Measurements from ENCODE around the gene BCL2L11. TPM values are rescaled to one million over a fixed set of nuclear protein-coding genes. Genes with fewer than 3 reads are reported as not detected.

Gene BCL2L11
- total and polyA plus RNA-seq, 2 experiments from 2014 or later, result 10.6 to 22.5 TPM

DNA sequence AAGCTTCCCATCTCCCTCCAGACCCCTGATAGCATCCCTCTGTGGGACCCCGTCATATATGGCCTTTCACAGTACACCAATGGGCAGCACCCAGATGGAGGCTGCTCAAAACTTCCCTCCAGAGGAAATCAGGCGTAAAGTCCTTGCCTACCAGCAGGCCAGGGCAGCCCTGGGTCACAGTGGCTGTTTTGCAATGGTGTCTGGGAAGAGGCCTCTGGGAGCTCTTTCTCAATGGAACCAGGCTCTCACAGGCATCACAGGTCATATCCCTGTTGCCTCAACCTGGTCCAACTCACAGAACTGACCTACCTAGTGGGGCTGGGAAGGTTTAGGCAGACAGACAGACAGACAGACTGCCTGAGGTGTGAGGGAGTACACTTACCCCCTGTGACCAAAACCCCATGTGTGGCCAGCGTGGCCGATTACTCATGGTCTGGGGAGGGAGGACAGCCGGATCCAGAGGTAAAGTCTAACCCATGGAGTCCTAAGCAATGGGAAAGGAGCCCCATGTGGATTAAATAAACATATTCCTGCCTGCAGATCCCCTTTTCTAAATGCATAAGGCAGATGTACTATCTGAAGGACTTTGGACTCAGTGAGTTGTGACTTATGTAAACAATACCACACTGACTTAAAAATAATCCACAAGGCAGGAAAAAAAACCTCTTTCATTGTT is 58.2 kb downstream of the BCL2L11 start:
- Mint-ChIP-seq H3K27me3 (ENCODE audit: insufficient read depth, low read depth, poor library complexity) (peaks cover 5% of the 10 kb centered on the region), H3K4me1 (peaks cover 8% of the 10 kb centered on the region), H3K4me3 (no peak overlapping the region), H3K36me3 (ENCODE audit: low read depth) (no peaks in the 10 kb centered on the region), H3K27ac (no peak overlapping the region), H3K9me3 (no peaks in the 10 kb centered on the region)
- Histone ChIP-seq H3K27ac (ENCODE audit: low read depth) (no peak overlapping the region), H3K27me3 (ENCODE audit: insufficient read depth) (no peaks in the 10 kb centered on the region), H3K4me1 (ENCODE audit: insufficient read depth) (0 out of 2 replicates have a peak, but pooled peaks cover 4% of the 10 kb centered on the region), H3K36me3 (ENCODE audit: insufficient read depth) (no peaks in the 10 kb centered on the region), H2AFZ (no peak overlapping the region), H3K9me2 (ENCODE audit: insufficient read depth) (peaks cover 7% of the 10 kb centered on the region; the same call in 1 of the 2 replicates), H3K4me2 (no peak overlapping the region), H4K20me1 (replicated peaks; ENCODE audit: insufficient read depth) (no peaks in the 10 kb centered on the region), H3K4me3 (no peak overlapping the region), H3F3A (replicated peaks; ENCODE audit: low read depth) (no peaks in the 10 kb centered on the region), H3K79me2 (replicated peaks; ENCODE audit: insufficient read depth) (no peaks in the 10 kb centered on the region)
- no peak for ATAC-seq
- DNase-seq (ENCODE audit: low spot score), result no peak
- TF ChIP-seq EZH2phosphoT487 (IDR thresholded peaks at IDR 0.05; ENCODE audit: unreplicated experiment) (no peak), ZNF331 (CRISPR knock-in tag; IDR thresholded peaks at IDR 0.05; ENCODE audit: low read depth) (no peak)

DNA sequence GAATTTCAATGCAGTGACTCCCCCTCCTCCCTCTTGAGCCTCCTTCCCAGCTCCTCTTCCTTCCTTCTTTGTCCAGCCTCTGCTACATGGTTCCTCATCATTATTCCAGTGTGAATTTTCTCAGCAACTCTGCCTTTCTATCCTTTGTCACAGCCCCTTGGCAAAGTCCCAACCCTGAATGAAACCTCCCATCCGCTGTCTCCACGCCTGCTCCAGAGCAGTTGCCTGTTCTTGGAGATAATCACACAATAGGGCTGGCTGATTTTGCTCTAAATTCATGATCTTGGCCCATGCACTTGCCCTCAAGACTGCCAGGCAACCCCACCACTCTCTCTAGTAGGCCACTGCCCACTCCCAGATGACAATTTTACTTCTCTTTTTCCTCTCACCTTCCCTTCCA is 61.4 kb downstream of the BCL2L11 start:
- no peak for ATAC-seq
- no peaks in the 10 kb centered on the region for H3K4me1 ChIP-seq (ENCODE audit: insufficient read depth)
- H3F3A ChIP-seq (replicated peaks; ENCODE audit: low read depth), result no peaks in the 10 kb centered on the region

DNA sequence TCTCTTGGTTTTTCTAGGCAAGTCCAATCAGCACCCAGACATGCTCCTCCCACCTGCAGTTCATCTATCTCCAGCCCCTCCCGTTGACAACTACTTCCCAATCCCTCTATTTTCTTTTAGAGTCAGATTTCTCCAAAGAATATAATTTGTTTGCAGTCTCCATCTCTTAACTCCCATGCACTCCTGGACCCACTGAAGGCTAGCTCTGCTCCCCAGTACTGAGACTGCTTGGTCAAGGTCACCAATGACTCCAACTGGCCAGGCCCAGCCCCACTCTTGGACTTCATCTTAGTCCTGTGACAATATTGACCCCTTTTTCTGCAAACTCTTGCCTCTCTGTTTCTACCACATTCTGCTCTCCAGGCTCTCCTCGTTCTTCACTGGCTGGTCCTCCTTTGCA is 62.0 kb downstream of the BCL2L11 start:
- peaks cover 9% of the 10 kb centered on the region; the same call in 1 of the 2 replicates for H3K9me2 ChIP-seq (ENCODE audit: insufficient read depth)
- peaks cover 2% of the 10 kb centered on the region for H3K27me3 Mint-ChIP-seq (ENCODE audit: insufficient read depth, low read depth, poor library complexity)
- H3K36me3 Mint-ChIP-seq (ENCODE audit: low read depth), result no peaks in the 10 kb centered on the region
- H3K4me1 ChIP-seq (ENCODE audit: insufficient read depth), result no peaks in the 10 kb centered on the region
- H3F3A ChIP-seq (replicated peaks; ENCODE audit: low read depth), result no peaks in the 10 kb centered on the region
- no peaks in the 10 kb centered on the region for H3K79me2 ChIP-seq (replicated peaks; ENCODE audit: insufficient read depth)
- H2AFZ ChIP-seq, result no peak overlapping the region
- H3K4me2 ChIP-seq, result no peak overlapping the region
- no peaks in the 10 kb centered on the region for H3K36me3 ChIP-seq (ENCODE audit: insufficient read depth)
- H3K4me3 ChIP-seq, result no peak overlapping the region
- no peak overlapping the region for H3K27ac ChIP-seq (ENCODE audit: low read depth)
- no peak overlapping the region for H3K4me3 Mint-ChIP-seq
- DNase-seq (ENCODE audit: low spot score) (no peak), ATAC-seq (no peak)
- no peaks in the 10 kb centered on the region for H3K9me3 Mint-ChIP-seq
- H3K27ac Mint-ChIP-seq, result no peak overlapping the region
- no peaks in the 10 kb centered on the region for H4K20me1 ChIP-seq (replicated peaks; ENCODE audit: insufficient read depth)
- H3K27me3 ChIP-seq (ENCODE audit: insufficient read depth), result no peaks in the 10 kb centered on the region
- H3K4me1 Mint-ChIP-seq, result no peaks in the 10 kb centered on the region
- TF ChIP-seq JUNB (IDR thresholded peaks at IDR 0.05; ENCODE audit: unreplicated experiment), result no peak
- TF ChIP-seq STAT1 (IDR thresholded peaks at IDR 0.05; ENCODE audit: unreplicated experiment), result no peak
- no peak for TF ChIP-seq EZH2phosphoT487 (IDR thresholded peaks at IDR 0.05; ENCODE audit: unreplicated experiment)
- TF ChIP-seq, protein P1, sequence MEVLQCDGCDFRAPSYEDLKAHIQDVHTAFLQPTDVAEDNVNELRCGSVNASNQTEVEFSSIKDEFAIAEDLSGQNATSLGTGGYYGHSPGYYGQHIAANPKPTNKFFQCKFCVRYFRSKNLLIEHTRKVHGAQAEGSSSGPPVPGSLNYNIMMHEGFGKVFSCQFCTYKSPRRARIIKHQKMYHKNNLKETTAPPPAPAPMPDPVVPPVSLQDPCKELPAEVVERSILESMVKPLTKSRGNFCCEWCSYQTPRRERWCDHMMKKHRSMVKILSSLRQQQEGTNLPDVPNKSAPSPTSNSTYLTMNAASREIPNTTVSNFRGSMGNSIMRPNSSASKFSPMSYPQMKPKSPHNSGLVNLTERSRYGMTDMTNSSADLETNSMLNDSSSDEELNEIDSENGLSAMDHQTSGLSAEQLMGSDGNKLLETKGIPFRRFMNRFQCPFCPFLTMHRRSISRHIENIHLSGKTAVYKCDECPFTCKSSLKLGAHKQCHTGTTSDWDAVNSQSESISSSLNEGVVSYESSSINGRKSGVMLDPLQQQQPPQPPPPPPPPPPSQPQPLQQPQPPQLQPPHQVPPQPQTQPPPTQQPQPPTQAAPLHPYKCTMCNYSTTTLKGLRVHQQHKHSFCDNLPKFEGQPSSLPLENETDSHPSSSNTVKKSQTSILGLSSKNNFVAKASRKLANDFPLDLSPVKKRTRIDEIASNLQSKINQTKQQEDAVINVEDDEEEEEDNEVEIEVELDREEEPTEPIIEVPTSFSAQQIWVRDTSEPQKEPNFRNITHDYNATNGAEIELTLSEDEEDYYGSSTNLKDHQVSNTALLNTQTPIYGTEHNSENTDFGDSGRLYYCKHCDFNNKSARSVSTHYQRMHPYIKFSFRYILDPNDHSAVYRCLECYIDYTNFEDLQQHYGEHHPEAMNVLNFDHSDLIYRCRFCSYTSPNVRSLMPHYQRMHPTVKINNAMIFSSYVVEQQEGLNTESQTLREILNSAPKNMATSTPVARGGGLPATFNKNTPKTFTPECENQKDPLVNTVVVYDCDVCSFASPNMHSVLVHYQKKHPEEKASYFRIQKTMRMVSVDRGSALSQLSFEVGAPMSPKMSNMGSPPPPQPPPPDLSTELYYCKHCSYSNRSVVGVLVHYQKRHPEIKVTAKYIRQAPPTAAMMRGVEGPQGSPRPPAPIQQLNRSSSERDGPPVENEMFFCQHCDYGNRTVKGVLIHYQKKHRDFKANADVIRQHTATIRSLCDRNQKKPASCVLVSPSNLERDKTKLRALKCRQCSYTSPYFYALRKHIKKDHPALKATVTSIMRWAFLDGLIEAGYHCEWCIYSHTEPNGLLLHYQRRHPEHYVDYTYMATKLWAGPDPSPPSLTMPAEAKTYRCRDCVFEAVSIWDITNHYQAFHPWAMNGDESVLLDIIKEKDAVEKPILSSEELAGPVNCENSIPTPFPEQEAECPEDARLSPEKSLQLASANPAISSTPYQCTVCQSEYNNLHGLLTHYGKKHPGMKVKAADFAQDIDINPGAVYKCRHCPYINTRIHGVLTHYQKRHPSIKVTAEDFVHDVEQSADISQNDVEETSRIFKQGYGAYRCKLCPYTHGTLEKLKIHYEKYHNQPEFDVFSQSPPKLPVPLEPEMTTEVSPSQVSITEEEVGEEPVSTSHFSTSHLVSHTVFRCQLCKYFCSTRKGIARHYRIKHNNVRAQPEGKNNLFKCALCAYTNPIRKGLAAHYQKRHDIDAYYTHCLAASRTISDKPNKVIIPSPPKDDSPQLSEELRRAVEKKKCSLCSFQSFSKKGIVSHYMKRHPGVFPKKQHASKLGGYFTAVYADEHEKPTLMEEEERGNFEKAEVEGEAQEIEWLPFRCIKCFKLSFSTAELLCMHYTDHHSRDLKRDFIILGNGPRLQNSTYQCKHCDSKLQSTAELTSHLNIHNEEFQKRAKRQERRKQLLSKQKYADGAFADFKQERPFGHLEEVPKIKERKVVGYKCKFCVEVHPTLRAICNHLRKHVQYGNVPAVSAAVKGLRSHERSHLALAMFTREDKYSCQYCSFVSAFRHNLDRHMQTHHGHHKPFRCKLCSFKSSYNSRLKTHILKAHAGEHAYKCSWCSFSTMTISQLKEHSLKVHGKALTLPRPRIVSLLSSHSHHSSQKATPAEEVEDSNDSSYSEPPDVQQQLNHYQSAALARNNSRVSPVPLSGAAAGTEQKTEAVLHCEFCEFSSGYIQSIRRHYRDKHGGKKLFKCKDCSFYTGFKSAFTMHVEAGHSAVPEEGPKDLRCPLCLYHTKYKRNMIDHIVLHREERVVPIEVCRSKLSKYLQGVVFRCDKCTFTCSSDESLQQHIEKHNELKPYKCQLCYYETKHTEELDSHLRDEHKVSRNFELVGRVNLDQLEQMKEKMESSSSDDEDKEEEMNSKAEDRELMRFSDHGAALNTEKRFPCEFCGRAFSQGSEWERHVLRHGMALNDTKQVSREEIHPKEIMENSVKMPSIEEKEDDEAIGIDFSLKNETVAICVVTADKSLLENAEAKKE (CRISPR knock-in tag; IDR thresholded peaks at IDR 0.05), result no peak

More for the DNA sequence above, 61.4 kb downstream of the BCL2L11 start:
- Histone ChIP-seq H3K79me2 (replicated peaks; ENCODE audit: insufficient read depth) (no peaks in the 10 kb centered on the region), H2AFZ (no peak overlapping the region), H3K4me3 (no peak overlapping the region), H3K9me2 (ENCODE audit: insufficient read depth) (peaks cover 8% of the 10 kb centered on the region; the same call in 1 of the 2 replicates), H3K4me2 (no peak overlapping the region), H3K27me3 (ENCODE audit: insufficient read depth) (no peaks in the 10 kb centered on the region), H4K20me1 (replicated peaks; ENCODE audit: insufficient read depth) (no peaks in the 10 kb centered on the region), H3K27ac (ENCODE audit: low read depth) (no peak overlapping the region), H3K36me3 (ENCODE audit: insufficient read depth) (no peaks in the 10 kb centered on the region)
- H3K27me3 Mint-ChIP-seq (ENCODE audit: insufficient read depth, low read depth, poor library complexity), result peaks cover 2% of the 10 kb centered on the region
- no peak overlapping the region for H3K4me3 Mint-ChIP-seq
- H3K9me3 Mint-ChIP-seq, result no peaks in the 10 kb centered on the region
- TF ChIP-seq STAT1 (IDR thresholded peaks at IDR 0.05; ENCODE audit: unreplicated experiment) (no peak), ZNF331 (CRISPR knock-in tag; IDR thresholded peaks at IDR 0.05; ENCODE audit: low read depth) (no peak), NANOG (IDR thresholded peaks at IDR 0.05; ENCODE audit: borderline replicate concordance) (no peak)
- TF ChIP-seq, protein P2, sequence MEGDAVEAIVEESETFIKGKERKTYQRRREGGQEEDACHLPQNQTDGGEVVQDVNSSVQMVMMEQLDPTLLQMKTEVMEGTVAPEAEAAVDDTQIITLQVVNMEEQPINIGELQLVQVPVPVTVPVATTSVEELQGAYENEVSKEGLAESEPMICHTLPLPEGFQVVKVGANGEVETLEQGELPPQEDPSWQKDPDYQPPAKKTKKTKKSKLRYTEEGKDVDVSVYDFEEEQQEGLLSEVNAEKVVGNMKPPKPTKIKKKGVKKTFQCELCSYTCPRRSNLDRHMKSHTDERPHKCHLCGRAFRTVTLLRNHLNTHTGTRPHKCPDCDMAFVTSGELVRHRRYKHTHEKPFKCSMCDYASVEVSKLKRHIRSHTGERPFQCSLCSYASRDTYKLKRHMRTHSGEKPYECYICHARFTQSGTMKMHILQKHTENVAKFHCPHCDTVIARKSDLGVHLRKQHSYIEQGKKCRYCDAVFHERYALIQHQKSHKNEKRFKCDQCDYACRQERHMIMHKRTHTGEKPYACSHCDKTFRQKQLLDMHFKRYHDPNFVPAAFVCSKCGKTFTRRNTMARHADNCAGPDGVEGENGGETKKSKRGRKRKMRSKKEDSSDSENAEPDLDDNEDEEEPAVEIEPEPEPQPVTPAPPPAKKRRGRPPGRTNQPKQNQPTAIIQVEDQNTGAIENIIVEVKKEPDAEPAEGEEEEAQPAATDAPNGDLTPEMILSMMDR (conservative IDR thresholded peaks at IDR 0.05; ENCODE audit: low read depth in 2 of 2), result no peak
- H3K27ac Mint-ChIP-seq, result no peak overlapping the region
- no peaks in the 10 kb centered on the region for H3K36me3 Mint-ChIP-seq (ENCODE audit: low read depth)
- no peak for DNase-seq (ENCODE audit: low spot score)
- H3K4me1 Mint-ChIP-seq, result no peaks in the 10 kb centered on the region
